Measurements from ENCODE around the gene TRAPPC3L. TPM values are rescaled to one million over a fixed set of nuclear protein-coding genes. Genes with fewer than 3 reads are reported as not detected.
A peak's percentile ranks its signal among the peaks of the same experiment; 100 is the strongest.

TRAPPC3L gene
- polyA plus RNA-seq, 1 donor from 2014 or later: not detected

- H4K20me1 ChIP-seq (ENCODE audit: insufficient read depth): no peaks in the 10 kb centered on the region
- no peaks in the 10 kb centered on the region for H3K9me3 ChIP-seq (ENCODE audit: low read length)
- no peaks in the 10 kb centered on the region for H3K36me3 ChIP-seq (ENCODE audit: insufficient read depth, low read length)
- peak overlapping the region; percentile 70 for H3K4me3 ChIP-seq (ENCODE audit: low read length)
- no peak for TF ChIP-seq TAF1 (IDR thresholded peaks at IDR 0.05; ENCODE audit: low read depth)
- TF ChIP-seq MXI1 (conservative IDR thresholded peaks at IDR 0.05; ENCODE audit: poor library complexity, severe bottlenecking): peak; percentile 85
- TF ChIP-seq POLR2AphosphoS5 (IDR thresholded peaks at IDR 0.05): peak; percentile 7
- peak; percentile 27 for TF ChIP-seq EP300 (conservative IDR thresholded peaks at IDR 0.05; ENCODE audit: poor library complexity, severe bottlenecking)
- TF ChIP-seq REST (IDR thresholded peaks at IDR 0.05; ENCODE audit: borderline replicate concordance): no peak
- TF ChIP-seq CTCF (IDR thresholded peaks at IDR 0.05; ENCODE audit: poor library complexity, severe bottlenecking): peak; percentile 57
- H2AFZ ChIP-seq (ENCODE audit: low read depth, low read length): peak overlapping the region; percentile 40
- H3K4me2 ChIP-seq (ENCODE audit: low read length): peak overlapping the region; percentile 1
- H3K27me3 ChIP-seq (ENCODE audit: insufficient read depth, low read depth, low read length): peaks cover 15% of the 10 kb centered on the region
- H3F3A ChIP-seq (ENCODE audit: insufficient read depth, low read length, poor library complexity, severe bottlenecking): no peaks in the 10 kb centered on the region
- peak overlapping the region; percentile 61 for H3K9ac ChIP-seq (ENCODE audit: low read length)
- H3K9me2 ChIP-seq (ENCODE audit: insufficient read depth, low read length): no peaks in the 10 kb centered on the region
- H3K79me2 ChIP-seq (replicated peaks; ENCODE audit: insufficient read depth, low read length): no peaks in the 10 kb centered on the region
- H3K27ac ChIP-seq (ENCODE audit: low read length): no peak overlapping the region
These were observed 83.3 kb downstream of the TRAPPC3L start for GRCh38 chr6:116461932-116462885.

- peak within 1 kb of the TSS; percentile 40 for H2AFZ ChIP-seq (ENCODE audit: low read depth, low read length)
- H3K9me2 ChIP-seq (ENCODE audit: insufficient read depth, low read length): no peaks in the 10 kb centered on the region
- no peaks in the 10 kb centered on the region for H3F3A ChIP-seq (ENCODE audit: insufficient read depth, low read length, poor library complexity, severe bottlenecking)
- H3K9me3 ChIP-seq (ENCODE audit: low read length): no peaks in the 10 kb centered on the region
- no peak for TF ChIP-seq CTCF (IDR thresholded peaks at IDR 0.05; ENCODE audit: poor library complexity, severe bottlenecking)
- TF ChIP-seq EZH2 (IDR thresholded peaks at IDR 0.05; ENCODE audit: borderline replicate concordance, insufficient read depth, low read length, poor library complexity, severe bottlenecking): no peak
- no peak for TF ChIP-seq REST (IDR thresholded peaks at IDR 0.05; ENCODE audit: borderline replicate concordance)
- TF ChIP-seq TAF1 (IDR thresholded peaks at IDR 0.05; ENCODE audit: low read depth): no peak
- TF ChIP-seq MXI1 (conservative IDR thresholded peaks at IDR 0.05; ENCODE audit: poor library complexity, severe bottlenecking): no peak
- no peak for TF ChIP-seq SMC3 (conservative IDR thresholded peaks at IDR 0.05; ENCODE audit: poor library complexity)
- no peak for TF ChIP-seq POLR2AphosphoS5 (IDR thresholded peaks at IDR 0.05)
- no peak for TF ChIP-seq RAD21 (conservative IDR thresholded peaks at IDR 0.05)
- no peak for TF ChIP-seq EP300 (conservative IDR thresholded peaks at IDR 0.05; ENCODE audit: poor library complexity, severe bottlenecking)
- H4K20me1 ChIP-seq (ENCODE audit: insufficient read depth): no peaks in the 10 kb centered on the region
- no peak within 1 kb of the TSS for H3K27ac ChIP-seq (ENCODE audit: low read length)
- no peaks in the 10 kb centered on the region for H3K36me3 ChIP-seq (ENCODE audit: insufficient read depth, low read length)
- H3K27me3 ChIP-seq (ENCODE audit: insufficient read depth, low read depth, low read length): peaks cover 15% of the 10 kb centered on the region
- H3K79me2 ChIP-seq (replicated peaks; ENCODE audit: insufficient read depth, low read length): no peaks in the 10 kb centered on the region
- peak within 1 kb of the TSS; percentile 61 for H3K9ac ChIP-seq (ENCODE audit: low read length)
- peak within 1 kb of the TSS; percentile 70 for H3K4me3 ChIP-seq (ENCODE audit: low read length)
- H3K4me2 ChIP-seq (ENCODE audit: low read length): no peak within 1 kb of the TSS
These were observed 84.1 kb downstream of the TRAPPC3L start, which contains the start of gene CALHM6 for GRCh38 chr6:116461331-116461931. Gene CALHM6, plus strand, starts transcription at chr6:116461375. Its CDS starts 555 bp downstream, at chr6:116461930.

Measured in neural cell (in vitro differentiated cells).